SU-DHL-6 (cell line): ENCODE results near the gene EME2.

Experiments used
- H2AFZ ChIP-seq: fragments of 200-600 bp; sonication (generic); 2 replicates; pipeline ENCODE4 v1.6.1; 2014; ENCODE audit warnings: low read depth, mild to moderate bottlenecking, moderate library complexity, mixed read lengths, antibody characterized with exemption, low read length; ENCODE audit not compliant: severe bottlenecking
- H3F3A ChIP-seq: fragments of 200-600 bp; shearing (Covaris generic); 2 replicates; pipeline ENCODE4 v1.6.0; 2016; ENCODE audit warnings: antibody characterized with exemption, mild to moderate bottlenecking; ENCODE audit not compliant: insufficient read depth
- H3K27ac ChIP-seq: fragments of 200-600 bp; sonication (generic); 2 replicates; pipeline ENCODE4 v1.5.1; 2016; ENCODE audit warnings: low read depth, mild to moderate bottlenecking, low read length, moderate library complexity, mixed read lengths
- H3K27me3 ChIP-seq: fragments of 200-600 bp; sonication (generic), shearing (Covaris generic); 2 replicates; pipeline ENCODE4 v1.6.0; 2014; ENCODE audit warnings: mild to moderate bottlenecking, low read length
- H3K36me3 ChIP-seq: fragments of 200-600 bp; sonication (generic); 2 replicates; pipeline ENCODE4 v1.6.1; 2014; ENCODE audit warnings: mild to moderate bottlenecking, low read length, mixed read lengths
- H3K4me2 ChIP-seq: fragments of 300-600, 200-600 bp; shearing (Covaris generic), sonication (generic); 2 replicates; pipeline ENCODE4 v1.6.0; 2014; ENCODE audit warnings: low read length, low read depth, mild to moderate bottlenecking; ENCODE audit not compliant: poor library complexity, severe bottlenecking
- H3K4me3 ChIP-seq: fragments of 200-600 bp; sonication (generic); 2 replicates; pipeline ENCODE4 v1.5.1; 2014; ENCODE audit warnings: antibody characterized with exemption, low read length, mild to moderate bottlenecking, mixed read lengths; ENCODE audit not compliant: insufficient read depth, poor library complexity, severe bottlenecking
- H3K79me2 ChIP-seq: fragments of 200-600 bp; sonication (generic); 2 replicates; pipeline ENCODE4 v1.6.1; 2014; ENCODE audit warnings: mild to moderate bottlenecking, low read length, moderate library complexity; ENCODE audit not compliant: insufficient read depth
- H3K9ac ChIP-seq: fragments of 200-600 bp; sonication (generic); 2 replicates; pipeline ENCODE4 v1.7.0; 2014; ENCODE audit warnings: mild to moderate bottlenecking, low read length
- H3K9me2 ChIP-seq: fragments of 200-600 bp; sonication (generic); replicated peaks from 2 replicates; pipeline ENCODE4 v1.6.1; 2014; ENCODE audit warnings: low read length; ENCODE audit not compliant: insufficient read depth
- H3K9me3 ChIP-seq: fragments of 200-600 bp; sonication (generic); 2 replicates; pipeline ENCODE4 v1.6.1; 2014; ENCODE audit warnings: low read length, mixed read lengths; ENCODE audit not compliant: insufficient read depth
- H4K20me1 ChIP-seq: fragments of 200-600 bp; sonication (generic); 2 replicates; pipeline ENCODE4 v1.6.1; 2014; ENCODE audit warnings: low read depth, mild to moderate bottlenecking, antibody characterized with exemption, low read length, moderate library complexity, mixed read lengths
- CTCF ChIP-seq: fragments of 200-600 bp; sonication (generic); IDR thresholded peaks from one replicate; pipeline ENCODE4 v1.5.1; 2017; ENCODE audit warnings: antibody characterized with exemption, mild to moderate bottlenecking, low read length, moderate library complexity; ENCODE audit not compliant: insufficient read depth, poor library complexity, severe bottlenecking
- EZH2phosphoT487 ChIP-seq: fragments of 200-600 bp; sonication (generic), shearing (Covaris generic); conservative IDR thresholded peaks from 2 replicates; pipeline ENCODE4 v1.6.1; 2018; ENCODE audit warnings: mild to moderate bottlenecking, antibody characterized with exemption, low read length, moderate library complexity, mixed read lengths

Gene EME2

DNA sequence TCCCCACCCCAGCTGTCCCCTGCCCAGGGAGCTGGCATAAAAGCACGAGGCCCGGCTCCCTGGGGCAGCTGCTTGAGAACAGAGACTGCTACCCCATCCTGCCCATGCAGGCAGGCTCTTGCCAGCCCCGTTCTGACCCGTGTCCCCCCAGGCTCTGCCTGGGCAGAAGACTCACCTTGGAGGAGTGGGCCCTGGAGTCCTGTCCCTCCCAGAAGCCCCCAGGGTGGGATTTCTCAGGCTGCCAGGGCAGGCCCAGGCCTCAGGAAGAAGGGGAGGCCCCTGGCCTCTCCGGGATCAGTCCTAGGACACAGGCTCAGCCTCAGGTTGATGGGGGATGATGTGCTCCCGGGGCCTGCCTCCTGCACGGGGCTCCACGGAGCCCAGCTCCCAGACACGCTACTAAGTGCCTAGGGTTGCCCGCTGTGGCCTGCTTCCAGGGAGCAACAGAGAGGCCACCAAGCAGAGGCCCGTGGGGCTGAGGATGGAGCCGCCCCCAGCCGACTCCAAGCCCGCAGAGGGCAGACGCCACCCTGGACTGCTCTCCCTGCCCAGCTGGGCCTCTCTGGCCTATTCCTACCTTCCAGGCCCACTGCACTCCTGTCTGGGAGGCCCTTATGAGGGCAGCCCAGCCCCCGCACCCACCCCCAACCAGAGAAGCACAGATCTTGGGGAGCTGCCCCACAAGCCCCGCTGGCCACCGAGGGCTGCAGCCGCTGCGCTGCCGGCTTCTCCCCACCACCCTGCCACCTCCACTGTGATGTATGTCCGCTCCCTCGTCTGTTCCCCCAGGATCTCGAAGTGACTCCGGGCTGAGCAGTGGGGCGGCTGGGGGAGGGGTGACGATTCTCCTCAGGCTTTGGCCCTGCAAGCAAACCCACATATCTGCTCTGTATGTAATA is 3.0 kb upstream of the EME2 start:
- Histone ChIP-seq H3K9me3 (no peaks in the 10 kb centered on the region), H3K27me3 (no peaks in the 10 kb centered on the region), H3K4me3 (no peak overlapping the region), H3K79me2 (peaks cover 16% of the 10 kb centered on the region), H3K9me2 (no peaks in the 10 kb centered on the region), H3K4me2 (peak overlapping the region; percentile 95), H4K20me1 (no peaks in the 10 kb centered on the region), H3K9ac (no peak overlapping the region), H3F3A (peaks cover 16% of the 10 kb centered on the region; the same call in 1 of the 2 replicates), H3K36me3 (no peaks in the 10 kb centered on the region), H2AFZ (no peak overlapping the region), H3K27ac (no peak overlapping the region)
- TF ChIP-seq EZH2phosphoT487 (no peak), CTCF (no peak)

- H3K36me3 ChIP-seq = no peaks in the 10 kb centered on the region
- H2AFZ ChIP-seq = no peak overlapping the region
- peak overlapping the region; percentile 93 for H3K9ac ChIP-seq
- H4K20me1 ChIP-seq = no peaks in the 10 kb centered on the region
- peaks cover 16% of the 10 kb centered on the region; the same call in 1 of the 2 replicates for H3F3A ChIP-seq
- H3K4me2 ChIP-seq = peak overlapping the region; percentile 95
- peaks cover 16% of the 10 kb centered on the region for H3K79me2 ChIP-seq
- H3K27me3 ChIP-seq = no peaks in the 10 kb centered on the region
- TF ChIP-seq EZH2phosphoT487 (no peak), CTCF (no peak)
- H3K4me3 ChIP-seq = peak overlapping the region; percentile 90
- no peaks in the 10 kb centered on the region for H3K9me3 ChIP-seq
- no peaks in the 10 kb centered on the region for H3K9me2 ChIP-seq
- peak overlapping the region; percentile 84 for H3K27ac ChIP-seq
Observed at GRCh38 chr16:1770328-1771187, 2.1 kb upstream of the EME2 start.

DNA sequence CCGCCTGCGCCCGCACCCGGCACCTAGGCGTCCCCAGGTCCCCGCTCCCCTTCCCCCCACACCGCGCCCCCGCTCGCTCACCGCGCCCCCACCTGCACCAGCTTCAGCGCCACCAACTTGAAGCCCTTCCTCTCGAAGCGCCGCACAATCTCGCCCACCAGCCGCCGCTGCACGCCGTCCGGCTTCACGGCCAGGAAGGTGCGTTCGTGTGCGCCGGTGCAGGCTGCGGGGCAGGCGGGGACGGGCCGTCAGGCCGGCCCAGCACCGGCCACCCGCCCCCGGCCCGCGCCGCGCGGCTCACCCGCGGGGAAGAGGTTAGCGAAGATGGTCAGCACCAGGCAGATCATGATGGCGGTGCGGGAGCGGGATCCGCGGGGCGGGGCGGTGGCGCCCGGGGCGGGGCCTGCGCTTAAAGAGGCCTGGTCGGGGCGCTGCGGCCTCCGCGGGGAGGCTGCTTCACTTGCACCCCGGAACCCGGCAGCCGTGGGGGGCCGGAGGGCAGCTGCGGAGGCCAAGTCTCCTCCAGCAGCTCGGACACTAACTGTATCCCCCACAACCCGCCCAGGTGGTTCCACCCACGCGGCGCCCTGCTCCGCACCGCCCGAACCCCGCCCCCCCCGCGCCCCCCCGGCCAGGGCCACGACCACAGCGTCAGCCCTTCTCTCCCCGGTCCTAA is 1.3 kb upstream of the EME2 start, which contains the start of gene NME3:
NME3 (minus strand) TSS at position 356 of the 676 bp plus-strand sequence; CDS start at position 347, 9 bp downstream.
- no peaks in the 10 kb centered on the region for H3K9me2 ChIP-seq
- H3F3A ChIP-seq = peaks cover 16% of the 10 kb centered on the region; the same call in 1 of the 2 replicates
- H3K27ac ChIP-seq = peak within 1 kb of the TSS; percentile 84
- H3K79me2 ChIP-seq = peaks cover 16% of the 10 kb centered on the region
- H4K20me1 ChIP-seq = no peaks in the 10 kb centered on the region
- no peaks in the 10 kb centered on the region for H3K27me3 ChIP-seq
- H3K4me2 ChIP-seq = peak within 1 kb of the TSS; percentile 95
- H3K4me3 ChIP-seq = peak within 1 kb of the TSS; percentile 90
- TF ChIP-seq EZH2phosphoT487 = no peak
- TF ChIP-seq CTCF = no peak
- peak within 1 kb of the TSS; percentile 81 for H2AFZ ChIP-seq
- H3K9me3 ChIP-seq = no peaks in the 10 kb centered on the region
- H3K9ac ChIP-seq = peak within 1 kb of the TSS; percentile 93
- no peaks in the 10 kb centered on the region for H3K36me3 ChIP-seq
